OCI-LY3 (cell line): Measurements from ENCODE around the gene ETNK2.

Experiments used
- CTCF ChIP-seq: fragments of 200-600, 300-600 bp; sonication (generic); IDR thresholded peaks from 2 replicates; pipeline ENCODE4 v1.5.1; 2014; ENCODE audit warnings: antibody characterized with exemption, low read length, low read depth
- EZH2phosphoT487 ChIP-seq: fragments of 200-600 bp; shearing (Covaris generic); IDR thresholded peaks from 2 replicates; pipeline ENCODE4 v1.6.1; 2018; ENCODE audit warnings: antibody characterized with exemption, mixed run types, low read depth

GRCh38 chr1:204127597-204128242, 24.1 kb downstream of the ETNK2 start:
- peak; percentile 48 for TF ChIP-seq CTCF
- TF ChIP-seq EZH2phosphoT487, result no peak
